Body of pancreas (tissue), 4 donors: Measurements from ENCODE around the gene POLE2.
"Not testable (repeated sequence)": the region's sequence is repeated elsewhere in the genome, so short reads cannot be mapped to it uniquely, and the experiment has no call there.

Experiments used
- POLR2A ChIP-seq, 3 donors: fragments of 450-650 bp; IDR thresholded peaks; one replicate each; pipeline ENCODE4 v1.6.1; 2016; ENCODE audit warnings: antibody characterized with exemption in 3 of 3, mild to moderate bottlenecking in 2 of 3
- TF ChIP-seq, protein P1 (sequence below), 7 experiments: fragments of 450-650 bp in 4 of 7; fragments of 200-600 bp in 3 of 7; sonication (generic) in 3 of 7; IDR thresholded peaks; one replicate each; pipeline ENCODE4 v1.5.1; 2016 to 2019; ENCODE audit warnings: antibody characterized with exemption in 7 of 7

DNA sequence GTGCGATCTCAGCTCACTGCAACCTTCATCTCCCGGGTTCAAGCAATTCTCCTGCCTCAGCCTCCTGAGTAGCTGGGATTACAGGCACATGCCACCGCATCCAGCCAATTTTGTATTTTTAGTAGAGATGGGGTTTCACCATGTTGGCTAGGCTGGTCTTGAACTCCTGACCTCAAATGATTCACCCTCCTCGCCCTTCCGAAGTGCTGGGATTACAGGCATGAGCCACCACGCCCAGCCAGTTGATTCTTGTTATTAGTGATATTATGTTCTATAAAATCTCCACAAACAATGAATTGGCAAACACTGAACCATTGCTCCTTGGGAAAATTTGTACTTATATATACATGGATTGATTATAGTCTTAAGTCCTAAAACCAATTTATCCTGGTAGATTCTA is 30.5 kb downstream of the POLE2 start:
- TF ChIP-seq, protein P1, sequence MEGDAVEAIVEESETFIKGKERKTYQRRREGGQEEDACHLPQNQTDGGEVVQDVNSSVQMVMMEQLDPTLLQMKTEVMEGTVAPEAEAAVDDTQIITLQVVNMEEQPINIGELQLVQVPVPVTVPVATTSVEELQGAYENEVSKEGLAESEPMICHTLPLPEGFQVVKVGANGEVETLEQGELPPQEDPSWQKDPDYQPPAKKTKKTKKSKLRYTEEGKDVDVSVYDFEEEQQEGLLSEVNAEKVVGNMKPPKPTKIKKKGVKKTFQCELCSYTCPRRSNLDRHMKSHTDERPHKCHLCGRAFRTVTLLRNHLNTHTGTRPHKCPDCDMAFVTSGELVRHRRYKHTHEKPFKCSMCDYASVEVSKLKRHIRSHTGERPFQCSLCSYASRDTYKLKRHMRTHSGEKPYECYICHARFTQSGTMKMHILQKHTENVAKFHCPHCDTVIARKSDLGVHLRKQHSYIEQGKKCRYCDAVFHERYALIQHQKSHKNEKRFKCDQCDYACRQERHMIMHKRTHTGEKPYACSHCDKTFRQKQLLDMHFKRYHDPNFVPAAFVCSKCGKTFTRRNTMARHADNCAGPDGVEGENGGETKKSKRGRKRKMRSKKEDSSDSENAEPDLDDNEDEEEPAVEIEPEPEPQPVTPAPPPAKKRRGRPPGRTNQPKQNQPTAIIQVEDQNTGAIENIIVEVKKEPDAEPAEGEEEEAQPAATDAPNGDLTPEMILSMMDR (IDR thresholded peaks at IDR 0.05): not testable (repeated sequence)
- not testable (repeated sequence) for TF ChIP-seq POLR2A (IDR thresholded peaks at IDR 0.05)
